HG02678 (cell line): ENCODE measurements around the gene UBE2I.

Experiments used
- ATAC-seq: cut with Tn5 transposase; IDR thresholded peaks from one replicate; pipeline ENCODE4 v1.9.1; 2021; ENCODE audit warnings: mild to moderate bottlenecking, moderate library complexity; ENCODE audit not compliant: unreplicated experiment

Gene UBE2I

GRCh38 chr16:1277151-1277598, 32.3 kb upstream of the UBE2I start:
- ATAC-seq, result no peak

DNA sequence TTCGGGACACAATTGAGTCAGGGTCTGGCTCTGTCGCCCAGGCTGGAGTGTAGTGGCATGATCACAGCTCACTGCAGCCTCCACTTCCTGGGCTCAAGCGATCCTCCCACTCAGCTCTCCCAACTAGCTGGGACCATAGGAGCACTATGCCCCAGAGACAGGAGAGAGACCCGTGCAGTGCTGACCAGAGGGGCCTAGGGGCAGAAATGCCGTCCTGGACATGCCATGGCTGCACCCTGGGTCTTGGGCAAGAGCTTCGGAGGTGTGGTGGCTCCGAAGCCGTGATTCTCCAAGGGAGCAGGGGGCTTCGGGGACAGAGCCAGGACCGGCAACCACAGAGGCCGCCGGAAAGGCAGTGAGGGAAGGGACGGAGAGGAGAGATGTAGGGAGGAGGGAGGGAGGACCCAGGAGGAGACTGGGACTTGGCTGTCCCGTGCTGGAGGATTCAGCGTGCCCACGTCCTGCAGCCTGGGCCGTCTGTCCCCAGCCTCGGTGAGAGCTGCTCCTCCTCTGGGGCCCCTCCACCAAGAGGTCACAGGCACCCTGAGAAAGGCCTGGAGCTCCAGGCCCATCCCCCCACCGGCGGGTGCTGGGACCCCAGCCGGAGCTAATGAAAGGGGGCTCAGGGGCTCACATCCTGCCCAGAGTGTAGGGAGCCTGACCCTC, 31.7 kb upstream of the UBE2I start:
- no peak for ATAC-seq

DNA sequence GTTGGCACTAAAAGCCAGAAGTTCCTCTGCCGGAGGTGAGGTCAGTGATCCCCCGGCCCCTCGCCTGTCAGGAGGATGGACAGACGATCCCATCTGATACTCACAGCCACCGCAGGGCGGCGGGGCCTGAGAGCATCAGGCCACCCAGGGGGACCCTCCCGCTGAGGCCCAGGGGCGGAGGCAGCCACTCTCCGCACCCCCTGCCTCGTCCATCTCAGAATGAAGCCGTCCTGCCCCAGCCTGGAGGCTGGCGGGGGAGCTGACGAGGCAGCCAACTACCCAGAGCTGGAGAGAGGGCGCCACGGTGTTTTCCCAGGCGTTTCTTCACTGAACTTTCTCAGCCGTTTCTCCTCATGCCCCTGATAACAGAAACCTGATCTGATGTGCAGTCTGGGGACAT, 31.0 kb upstream of the UBE2I start:
- ATAC-seq, result no peak

DNA sequence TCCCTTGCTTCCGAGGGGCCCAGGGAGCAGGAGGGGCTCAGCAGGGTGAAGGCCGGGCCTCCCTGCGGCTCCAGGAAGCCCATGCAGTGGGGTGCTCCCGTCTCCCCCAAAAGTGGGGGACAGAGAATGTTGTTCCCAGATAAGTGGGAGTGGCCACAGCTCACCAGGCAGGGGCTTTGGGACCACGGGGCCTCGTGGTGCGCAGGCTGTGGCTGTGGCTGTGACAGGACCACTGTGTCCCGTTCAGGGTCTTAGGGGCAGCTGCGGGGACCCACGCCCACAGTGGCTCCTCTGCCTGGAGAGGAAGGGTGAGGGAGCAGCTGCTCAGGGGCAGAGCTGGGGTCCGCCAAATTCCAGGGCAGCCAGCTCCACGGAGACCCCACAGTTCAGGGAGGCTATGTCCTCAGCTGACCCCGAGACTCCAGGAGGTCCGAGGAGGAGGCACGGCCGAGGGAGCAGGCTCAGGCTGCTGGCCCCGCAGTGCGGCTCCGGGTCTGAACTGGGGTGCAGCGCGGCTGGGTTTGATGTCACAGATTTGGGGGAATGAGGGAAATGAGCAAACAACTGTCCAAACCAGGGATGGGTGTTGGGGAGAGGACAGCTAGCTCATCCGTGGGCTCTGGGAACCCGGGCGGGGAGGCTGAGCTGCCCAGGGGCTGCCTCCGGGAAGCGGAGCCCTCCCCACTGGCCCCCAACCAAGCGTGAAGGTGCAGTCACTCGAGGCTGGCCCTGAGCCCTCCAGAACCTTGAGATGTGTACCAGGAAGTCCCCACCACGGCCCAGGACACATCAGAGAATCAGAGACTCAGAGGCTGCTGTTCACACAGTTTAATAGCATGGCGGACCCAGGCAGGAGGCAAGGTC, 30.1 kb upstream of the UBE2I start:
- no peak for ATAC-seq

- ATAC-seq, result no peak
Measured at GRCh38 chr16:1279945-1280589, 29.4 kb upstream of the UBE2I start.

DNA sequence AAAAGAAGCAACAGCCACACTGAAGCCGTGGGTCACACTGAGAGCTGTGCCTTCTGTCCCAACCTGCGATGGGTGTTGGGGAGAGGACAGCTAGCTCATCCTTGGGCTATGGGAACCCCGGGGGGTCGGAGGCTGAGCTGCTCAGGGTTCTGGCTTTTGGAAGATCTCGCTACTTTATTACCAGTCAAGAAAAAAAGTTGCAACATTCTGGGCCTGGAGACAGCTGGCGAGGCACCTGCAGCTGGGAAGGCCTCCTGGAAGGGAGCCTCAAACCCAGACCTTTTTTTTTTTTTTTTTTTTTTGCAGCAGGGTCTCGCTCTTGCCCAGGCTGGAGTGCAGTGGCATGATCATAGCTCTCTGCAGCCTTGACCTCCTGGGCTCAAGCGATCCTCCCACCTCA, 28.7 kb upstream of the UBE2I start:
- ATAC-seq, result no peak

DNA sequence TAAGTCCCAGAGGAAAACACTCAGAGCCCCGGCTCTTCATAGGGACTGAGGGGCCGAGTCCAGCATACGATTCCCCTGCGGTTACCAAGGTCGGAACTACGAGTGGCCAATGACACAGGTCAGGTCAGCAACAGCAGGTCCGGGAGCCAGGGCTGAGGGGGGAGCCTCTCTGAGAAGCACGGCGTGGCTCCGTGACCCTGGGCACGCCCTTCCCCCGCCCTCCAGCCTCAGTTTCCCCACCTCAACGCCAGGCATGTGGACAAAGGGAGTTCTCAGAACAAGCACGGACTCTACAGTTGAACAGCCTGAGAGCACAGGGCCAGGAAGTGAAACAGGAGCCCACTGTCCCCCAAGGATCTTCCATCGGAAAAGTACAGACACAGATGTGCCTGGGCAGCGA, 27.9 kb upstream of the UBE2I start:
- no peak for ATAC-seq

DNA sequence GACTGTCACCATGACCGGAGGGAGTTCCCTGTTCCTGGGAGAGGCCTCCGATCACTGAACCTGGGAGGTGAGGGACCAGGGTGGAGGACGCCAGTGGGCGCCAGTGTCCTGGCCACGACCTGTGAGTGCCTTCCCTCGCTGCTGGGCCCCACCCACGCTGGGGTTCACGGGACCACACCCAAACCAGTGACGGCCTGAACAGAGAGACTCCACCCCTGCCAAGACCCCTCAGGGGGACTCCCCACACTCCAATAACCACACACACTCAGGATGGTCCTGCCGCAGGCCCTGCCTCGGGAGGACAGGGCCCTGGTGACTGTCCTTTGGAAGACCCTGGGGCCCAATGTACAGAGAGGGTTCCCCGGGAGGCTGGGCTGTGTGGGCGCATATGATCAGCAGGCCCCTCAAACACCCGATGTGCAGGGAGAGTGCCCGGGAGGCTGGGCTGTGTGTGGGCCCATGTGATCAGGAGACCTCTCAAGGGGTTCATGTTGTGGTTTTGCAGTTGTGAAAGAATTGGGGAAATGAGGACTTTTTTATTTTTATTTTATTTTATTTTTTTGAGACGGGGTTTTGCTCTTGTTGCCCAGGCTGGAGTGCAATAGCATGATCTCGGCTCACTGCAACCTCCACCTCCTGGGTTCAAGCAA, 27.0 kb upstream of the UBE2I start:
- ATAC-seq, result no peak

GRCh38 chr16:1283296-1283695, 26.1 kb upstream of the UBE2I start:
- no peak for ATAC-seq

DNA sequence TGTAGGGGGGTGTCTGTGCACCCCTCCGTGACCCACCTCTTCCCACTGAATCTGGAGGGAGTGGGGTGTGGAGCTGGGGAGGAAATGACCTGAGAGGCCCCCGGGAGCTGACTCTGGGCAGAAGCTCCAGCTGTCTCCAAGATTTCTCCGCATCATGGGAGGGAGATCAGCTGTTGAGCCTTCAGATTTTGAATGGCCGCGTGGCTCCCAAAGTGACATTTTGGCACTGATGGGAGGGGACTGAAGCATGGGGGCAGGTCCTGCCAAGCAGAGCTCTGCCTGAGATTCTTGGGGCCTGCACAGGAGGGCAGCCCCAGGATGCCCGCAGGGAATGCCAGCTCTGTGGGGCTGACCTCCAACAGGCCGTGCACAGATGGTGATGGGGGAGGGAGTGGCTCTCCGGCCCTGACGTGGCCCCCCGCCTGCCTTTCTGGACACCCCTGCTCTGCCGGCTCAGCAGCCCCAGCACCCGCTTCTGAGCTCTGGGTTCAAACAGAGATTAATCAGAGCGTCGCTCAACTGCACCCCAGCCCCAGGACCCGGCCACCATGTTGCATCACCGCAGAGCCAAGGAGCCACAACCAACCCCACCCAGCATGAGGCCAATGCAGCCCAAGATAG, 25.3 kb upstream of the UBE2I start:
- no peak for ATAC-seq

- ATAC-seq, result no peak
Measured at GRCh38 chr16:1285669-1286512, 23.5 kb upstream of the UBE2I start.

GRCh38 chr16:1286513-1287094, 22.8 kb upstream of the UBE2I start:
- ATAC-seq, result no peak

GRCh38 chr16:1287982-1288670, 21.3 kb upstream of the UBE2I start:
- ATAC-seq, result no peak

DNA sequence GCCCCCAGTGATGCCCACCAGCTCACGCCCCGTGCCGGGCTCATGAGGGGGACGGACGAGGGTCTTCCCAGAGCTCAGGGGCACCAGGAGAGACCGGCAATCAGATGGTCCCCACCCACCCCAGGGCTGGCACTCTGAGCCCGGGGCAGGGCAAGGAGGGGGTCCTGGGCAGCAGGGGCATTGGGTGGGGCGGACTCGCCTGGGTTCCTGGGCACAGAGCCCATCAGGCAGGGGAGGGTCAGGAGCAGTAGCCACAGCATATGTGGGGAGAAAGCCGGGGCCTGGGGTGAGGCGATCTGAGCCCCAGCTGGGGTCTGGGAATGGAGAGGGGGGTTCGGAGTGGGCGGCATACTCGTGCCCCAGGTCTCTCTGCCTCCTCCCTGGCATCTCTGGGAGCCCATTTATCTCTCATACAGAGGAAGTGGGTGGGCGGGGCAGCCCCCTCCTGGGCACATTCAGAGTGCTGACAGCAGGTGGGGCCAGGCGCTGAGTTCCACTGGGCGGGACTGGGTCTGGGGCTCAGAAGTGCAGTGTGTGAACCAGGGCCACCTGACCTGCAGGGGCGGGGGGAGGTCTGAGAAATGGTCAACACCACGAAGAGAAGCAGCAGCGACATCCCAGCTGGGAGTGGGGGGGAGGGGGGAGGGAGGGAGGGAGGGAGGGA, 20.5 kb upstream of the UBE2I start:
- ATAC-seq, result no peak

- ATAC-seq, result no peak
Measured at GRCh38 chr16:1289477-1289866, 20.0 kb upstream of the UBE2I start.

DNA sequence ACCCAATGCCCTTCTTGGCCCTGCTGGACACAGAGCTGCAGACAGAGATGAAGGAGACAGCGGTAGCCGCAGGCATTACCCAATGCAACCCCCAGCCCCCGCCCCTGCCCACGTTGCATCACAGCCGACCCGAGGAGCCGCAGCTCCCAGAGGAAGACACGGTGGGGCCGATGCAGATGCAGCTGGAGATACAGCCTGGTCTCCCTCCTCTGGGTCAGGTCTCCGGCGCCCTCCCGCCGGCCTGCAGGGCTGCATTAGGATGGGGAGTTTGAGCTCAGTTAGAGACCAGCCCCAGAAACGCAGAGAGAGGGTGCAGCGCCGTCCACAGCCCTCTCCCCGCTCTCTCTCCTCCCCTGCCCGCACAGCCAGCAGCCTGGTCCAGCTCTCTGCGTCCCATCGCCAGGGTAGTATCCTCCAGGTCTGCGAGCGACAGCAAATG, 19.4 kb upstream of the UBE2I start:
- ATAC-seq, result no peak

DNA sequence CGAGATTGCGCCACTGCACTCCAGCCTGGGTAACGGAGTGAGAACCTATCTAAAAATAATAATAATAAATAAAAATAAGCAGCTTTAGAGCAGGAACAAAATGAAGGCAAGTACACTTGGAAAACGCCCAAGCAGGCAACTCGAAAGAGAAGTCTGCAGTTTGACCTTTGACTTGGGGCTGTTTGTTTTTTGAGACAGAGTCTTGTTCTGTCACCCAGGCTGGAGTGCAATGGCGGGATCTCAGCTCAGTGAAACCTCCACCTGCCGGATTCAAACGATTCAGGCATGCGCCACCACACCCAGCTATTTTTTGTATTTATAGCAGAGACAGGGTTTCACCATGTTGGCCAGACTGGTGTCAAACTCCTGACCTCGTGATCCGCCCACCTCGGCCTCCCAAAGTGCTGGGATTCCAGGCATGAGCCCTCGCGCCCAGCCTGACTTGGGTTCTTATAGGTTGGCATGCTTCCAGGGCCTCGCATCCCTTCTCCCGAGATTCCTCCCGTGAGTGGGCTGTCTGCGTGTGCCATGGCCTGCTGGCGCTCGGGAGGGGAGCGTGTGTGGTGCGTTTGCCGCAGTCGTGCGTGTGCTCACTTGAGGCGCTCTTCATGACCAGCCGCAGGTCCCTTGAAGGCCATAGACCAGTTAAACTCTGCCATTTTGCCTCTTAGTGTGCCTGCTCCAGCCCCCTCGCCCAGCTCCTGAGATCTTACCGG, 18.4 kb upstream of the UBE2I start:
- no peak for ATAC-seq

GRCh38 chr16:1291576-1291974, 17.9 kb upstream of the UBE2I start:
- ATAC-seq, result no peak
